Trophoblast cell (in vitro differentiated cells and primary cell): ENCODE data around the gene GRIPAP1. TPM values are rescaled to one million over a fixed set of nuclear protein-coding genes. Genes with fewer than 3 reads are reported as not detected.

Experiments used
- DNase-seq, 2 donors: peaks; one replicate each; pipeline ENCODE4 v3.0.0-alpha.2; 2016
- H2AFZ ChIP-seq: 2 replicates; pipeline ENCODE4 v1.6.1; 2013; ENCODE audit warnings: low read length, moderate library complexity, mild to moderate bottlenecking; ENCODE audit not compliant: insufficient read depth, poor library complexity
- H2AK5ac ChIP-seq: 2 replicates; pipeline ENCODE4 v1.6.1; 2013; ENCODE audit warnings: mild to moderate bottlenecking, low read length
- H2BK120ac ChIP-seq: 2 replicates; pipeline ENCODE4 v1.6.1; 2013; ENCODE audit warnings: low read length, mild to moderate bottlenecking, moderate library complexity; ENCODE audit not compliant: insufficient read depth, poor library complexity
- H2BK12ac ChIP-seq: 2 replicates; pipeline ENCODE4 v1.6.1; 2013; ENCODE audit warnings: mild to moderate bottlenecking, low read length, moderate library complexity
- H2BK5ac ChIP-seq: 2 replicates; pipeline ENCODE4 v1.6.1; 2013; ENCODE audit warnings: low read length, low read depth, moderate library complexity, mild to moderate bottlenecking; ENCODE audit not compliant: poor library complexity
- H3K14ac ChIP-seq: 2 replicates; pipeline ENCODE4 v1.6.1; 2013; ENCODE audit warnings: mild to moderate bottlenecking, low read length
- H3K18ac ChIP-seq: 2 replicates; pipeline ENCODE4 v1.6.1; 2013; ENCODE audit warnings: mild to moderate bottlenecking, low read length
- H3K23ac ChIP-seq: 2 replicates; pipeline ENCODE4 v1.6.1; 2013; ENCODE audit warnings: low read length
- H3K27ac ChIP-seq: 2 replicates; pipeline ENCODE4 v1.5.1; 2013; ENCODE audit warnings: low read depth, mild to moderate bottlenecking, inconsistent platforms, low read length, moderate library complexity
- H3K27me3 ChIP-seq: 2 replicates; pipeline ENCODE4 v1.6.1; 2013; ENCODE audit warnings: inconsistent platforms, mild to moderate bottlenecking, low read length, moderate library complexity; ENCODE audit not compliant: insufficient read depth
- H3K36me3 ChIP-seq, 2 experiments: 1 replicate in 1 of 2; 2 replicates in 1 of 2; pipeline ENCODE4 v1.6.1; 2013; ENCODE audit warnings: low read length in 2 of 2, mild to moderate bottlenecking in 2 of 2, moderate library complexity in 1 of 2; ENCODE audit not compliant: insufficient read depth in 2 of 2, control insufficient read depth in 1 of 2
- H3K4ac ChIP-seq: 2 replicates; pipeline ENCODE4 v1.6.1; 2013; ENCODE audit warnings: low read depth, mild to moderate bottlenecking, low read length, moderate library complexity
- H3K4me1 ChIP-seq, 2 experiments: 1 replicate in 1 of 2; 2 replicates in 1 of 2; pipeline ENCODE4 v1.6.1; 2013; ENCODE audit warnings: low read length in 2 of 2, mild to moderate bottlenecking in 2 of 2, moderate library complexity in 1 of 2; ENCODE audit not compliant: insufficient read depth in 2 of 2, control insufficient read depth in 1 of 2
- H3K4me2 ChIP-seq: 2 replicates; pipeline ENCODE4 v1.6.1; 2013; ENCODE audit warnings: inconsistent platforms, mild to moderate bottlenecking, low read length, moderate library complexity
- H3K4me3 ChIP-seq: 2 replicates; pipeline ENCODE4 v1.5.1; 2013; ENCODE audit warnings: mild to moderate bottlenecking, low read depth, low read length, inconsistent platforms
- H3K79me1 ChIP-seq: one replicate; pipeline ENCODE4 v1.6.1; 2013; ENCODE audit warnings: low read length
- H3K79me2 ChIP-seq: 2 replicates; pipeline ENCODE4 v1.6.1; 2013; ENCODE audit warnings: low read length, mild to moderate bottlenecking; ENCODE audit not compliant: control insufficient read depth, insufficient read depth, poor library complexity
- H3K9ac ChIP-seq: 2 replicates; pipeline ENCODE4 v1.6.1; 2013; ENCODE audit warnings: mild to moderate bottlenecking, low read length
- H3K9me3 ChIP-seq: 2 replicates; pipeline ENCODE4 v1.6.1; 2013; ENCODE audit warnings: low read depth, mild to moderate bottlenecking, control low read depth, inconsistent platforms, low read length; ENCODE audit not compliant: insufficient read depth
- H4K12ac ChIP-seq: 2 replicates; pipeline ENCODE4 v1.6.1; 2013; ENCODE audit warnings: low read depth, mild to moderate bottlenecking, low read length, moderate library complexity
- H4K8ac ChIP-seq: 2 replicates; pipeline ENCODE4 v1.6.1; 2013; ENCODE audit warnings: low read depth, mild to moderate bottlenecking, low read length, moderate library complexity
- H4K91ac ChIP-seq: one replicate; pipeline ENCODE4 v1.6.1; 2013; ENCODE audit warnings: low read depth, mild to moderate bottlenecking, low read length, moderate library complexity
- WGBS: extraction: QIAGEN DNeasy Blood & Tissue Kit; methylation state at CpG from one replicate; pipeline ENCODE4 v1.1.7; 2013; ENCODE audit warnings: missing lambda C conversion rate; ENCODE audit not compliant: insufficient read length, insufficient coverage; ENCODE audit errors: extremely low coverage; 5-methylcytosine and 5-hydroxymethylcytosine counted together
- polyA plus RNA-seq: library from polyadenylated mRNA; stranded (reverse); fragments of 200-250 nt; gene quantifications from 2 replicates; pipeline ENCODE4 v1.2.3, GENCODE V29; 2013

Gene GRIPAP1, protein sequence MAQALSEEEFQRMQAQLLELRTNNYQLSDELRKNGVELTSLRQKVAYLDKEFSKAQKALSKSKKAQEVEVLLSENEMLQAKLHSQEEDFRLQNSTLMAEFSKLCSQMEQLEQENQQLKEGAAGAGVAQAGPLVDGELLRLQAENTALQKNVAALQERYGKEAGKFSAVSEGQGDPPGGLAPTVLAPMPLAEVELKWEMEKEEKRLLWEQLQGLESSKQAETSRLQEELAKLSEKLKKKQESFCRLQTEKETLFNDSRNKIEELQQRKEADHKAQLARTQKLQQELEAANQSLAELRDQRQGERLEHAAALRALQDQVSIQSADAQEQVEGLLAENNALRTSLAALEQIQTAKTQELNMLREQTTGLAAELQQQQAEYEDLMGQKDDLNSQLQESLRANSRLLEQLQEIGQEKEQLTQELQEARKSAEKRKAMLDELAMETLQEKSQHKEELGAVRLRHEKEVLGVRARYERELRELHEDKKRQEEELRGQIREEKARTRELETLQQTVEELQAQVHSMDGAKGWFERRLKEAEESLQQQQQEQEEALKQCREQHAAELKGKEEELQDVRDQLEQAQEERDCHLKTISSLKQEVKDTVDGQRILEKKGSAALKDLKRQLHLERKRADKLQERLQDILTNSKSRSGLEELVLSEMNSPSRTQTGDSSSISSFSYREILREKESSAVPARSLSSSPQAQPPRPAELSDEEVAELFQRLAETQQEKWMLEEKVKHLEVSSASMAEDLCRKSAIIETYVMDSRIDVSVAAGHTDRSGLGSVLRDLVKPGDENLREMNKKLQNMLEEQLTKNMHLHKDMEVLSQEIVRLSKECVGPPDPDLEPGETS
- polyA plus RNA-seq = 13.3 and 14.0 TPM in 2 replicates

DNA sequence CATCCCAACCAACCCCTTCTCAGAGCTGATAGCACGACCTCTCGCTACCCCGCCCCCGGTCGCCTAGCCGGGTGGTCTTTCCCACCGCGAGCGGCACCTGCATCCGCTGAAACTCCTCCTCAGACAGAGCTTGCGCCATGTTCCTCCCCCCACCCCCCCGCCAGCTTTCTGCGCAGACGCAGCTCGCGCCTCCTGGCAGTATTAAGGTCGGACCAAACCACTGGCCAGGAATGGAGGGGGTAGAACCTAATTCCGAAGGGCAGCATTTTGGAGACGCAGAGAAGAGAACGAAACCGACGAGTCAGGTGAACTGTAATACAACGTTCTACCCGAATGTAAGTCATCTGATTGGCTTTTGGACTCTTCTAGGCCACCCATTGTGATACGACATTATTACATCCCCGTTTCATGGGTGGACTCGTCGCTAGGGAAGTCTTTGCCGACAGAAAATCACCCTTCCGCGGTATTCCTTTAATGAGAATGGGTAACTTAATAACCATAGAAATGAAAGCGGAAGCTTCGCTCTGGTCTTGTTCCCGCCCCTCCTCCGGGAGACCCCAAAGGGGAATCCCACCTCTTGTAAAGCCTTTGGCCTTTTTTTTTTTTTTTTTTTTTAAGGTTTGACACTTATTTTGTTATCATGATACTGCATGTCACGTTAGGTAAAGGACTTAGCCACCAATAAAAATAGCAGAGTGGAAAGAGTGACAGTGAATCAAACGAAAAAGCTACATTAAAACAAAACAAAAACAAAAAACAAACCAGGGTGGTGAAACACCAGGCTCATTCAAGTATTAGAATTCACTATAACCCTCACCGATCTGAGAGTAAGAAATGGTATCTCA lies at the start of gene GRIPAP1:
GRIPAP1 (minus strand) TSS at position 174 of the 845 bp plus-strand sequence; CDS start at position 139, 35 bp downstream.
- H3K79me2 ChIP-seq = peaks cover 2% of the 10 kb centered on the region
- H4K12ac ChIP-seq = peak within 1 kb of the TSS; percentile 59
- H3K27me3 ChIP-seq = no peaks in the 10 kb centered on the region
- peak within 1 kb of the TSS; percentile 66 for H3K18ac ChIP-seq
- H2BK5ac ChIP-seq = peak within 1 kb of the TSS; percentile 81
- H2AFZ ChIP-seq = peak within 1 kb of the TSS; percentile 75
- no peak within 1 kb of the TSS for H2AK5ac ChIP-seq
- peak within 1 kb of the TSS; percentile 40 for H3K14ac ChIP-seq
- peak within 1 kb of the TSS; percentile 83 for H2BK120ac ChIP-seq
- H3K9me3 ChIP-seq = no peaks in the 10 kb centered on the region
- H3K23ac ChIP-seq = no peak within 1 kb of the TSS
- no peak within 1 kb of the TSS for H3K27ac ChIP-seq
- peak within 1 kb of the TSS; percentile 62 for H3K4me2 ChIP-seq
- H3K4ac ChIP-seq = peak within 1 kb of the TSS; percentile 48
- H3K79me1 ChIP-seq = peaks cover 6% of the 10 kb centered on the region
- WGBS = no CpG with 5 or more reads among the region's 38 CpGs
- DNase-seq = peak; percentile 42 to 82
- peaks cover 8 to 10% of the 10 kb centered on the region in 2 experiments for H3K36me3 ChIP-seq
- H4K91ac ChIP-seq = peak within 1 kb of the TSS; percentile 73
- H4K8ac ChIP-seq = peak within 1 kb of the TSS; percentile 93
- H3K4me3 ChIP-seq = peak within 1 kb of the TSS; percentile 84
- peak within 1 kb of the TSS; percentile 74 for H3K9ac ChIP-seq
- H3K4me1 ChIP-seq = peaks cover 0 to 2% of the 10 kb centered on the region in 2 experiments
- no peak within 1 kb of the TSS for H2BK12ac ChIP-seq

DNA sequence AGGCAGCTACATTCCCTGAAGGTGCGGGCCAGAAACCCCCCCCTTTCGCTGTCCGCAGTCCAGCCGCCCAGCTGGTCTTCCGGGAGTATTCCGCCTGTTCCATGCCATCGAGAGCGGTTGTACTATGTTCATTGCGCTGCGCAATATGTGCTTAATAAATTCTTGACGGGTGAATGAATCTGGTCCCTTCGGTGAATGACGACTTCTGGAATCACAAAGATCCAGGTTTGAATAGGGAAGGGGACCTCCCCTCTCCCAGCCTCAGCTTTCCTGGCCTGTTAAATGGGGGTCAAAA lies 41.9 kb upstream of the GRIPAP1 start:
- no peaks in the 10 kb centered on the region for H3K9me3 ChIP-seq
- H3K9ac ChIP-seq = no peak overlapping the region
- peaks cover 7 to 12% of the 10 kb centered on the region in 2 experiments for H3K4me1 ChIP-seq
- no peak overlapping the region for H2BK120ac ChIP-seq
- H3K23ac ChIP-seq = no peak overlapping the region
- no peak overlapping the region for H3K27ac ChIP-seq
- H3K27me3 ChIP-seq = no peaks in the 10 kb centered on the region
- no peak for DNase-seq
- peaks cover 17% of the 10 kb centered on the region for H3K79me1 ChIP-seq
- H3K79me2 ChIP-seq = peaks cover 8% of the 10 kb centered on the region
- peak overlapping the region; percentile 8 for H2BK12ac ChIP-seq
- no peak overlapping the region for H3K18ac ChIP-seq
- H3K4me2 ChIP-seq = peak overlapping the region; percentile 64
- peak overlapping the region; percentile 65 for H4K12ac ChIP-seq
- H3K14ac ChIP-seq = no peak overlapping the region
- H3K4me3 ChIP-seq = no peak overlapping the region
- H2AK5ac ChIP-seq = no peak overlapping the region
- H4K8ac ChIP-seq = peak overlapping the region; percentile 78
- H3K36me3 ChIP-seq = peaks cover 5% of the 10 kb centered on the region in 2 experiments
- H2AFZ ChIP-seq = peak overlapping the region; percentile 49
- peak overlapping the region; percentile 58 for H4K91ac ChIP-seq
- no CpG with 5 or more reads among the region's 13 CpGs for WGBS
- no peak overlapping the region for H2BK5ac ChIP-seq
- no peak overlapping the region for H3K4ac ChIP-seq

DNA sequence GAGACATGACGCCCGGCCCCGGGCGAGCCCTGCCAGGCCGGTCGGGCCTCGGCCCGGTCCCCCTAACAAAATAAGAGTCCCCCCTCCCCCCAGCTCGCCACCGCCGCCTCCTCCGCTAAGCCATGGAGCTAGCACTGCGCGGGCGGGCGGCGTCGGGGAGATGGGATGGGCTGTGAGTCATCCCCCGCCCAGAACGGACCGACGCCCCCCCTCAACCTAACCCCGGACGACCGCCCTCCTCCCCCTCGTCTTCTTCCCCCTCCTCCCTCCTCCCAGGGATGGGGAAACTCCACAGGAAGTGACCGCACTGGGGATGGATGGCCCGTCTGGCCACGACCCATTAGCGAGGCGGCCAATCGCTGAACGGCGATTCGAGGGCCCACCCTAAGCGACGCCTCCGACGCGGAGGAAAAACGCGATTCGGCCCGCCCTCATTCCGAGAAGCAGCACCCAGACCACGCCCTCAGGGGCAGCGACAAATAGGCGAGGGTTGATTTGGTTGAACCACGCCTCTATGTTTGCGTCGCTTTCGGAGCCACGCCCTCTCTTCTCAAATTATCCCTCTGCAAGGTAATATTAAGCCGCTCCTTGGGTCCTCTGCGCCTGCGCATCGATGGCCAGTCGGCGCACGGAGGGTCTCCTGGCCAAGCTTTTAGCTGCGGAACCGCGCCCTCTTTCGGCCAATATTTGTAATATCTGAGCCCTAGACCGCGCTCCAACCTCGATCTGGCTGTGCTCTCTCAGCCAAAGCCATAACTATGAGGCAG lies 41.3 kb upstream of the GRIPAP1 start, which contains the start of gene TFE3:
TFE3 (minus strand) TSS at position 138 of the 767 bp plus-strand sequence; CDS start at position 7, 131 bp downstream.
- Histone ChIP-seq H3K36me3 (peaks cover 7 to 10% of the 10 kb centered on the region in 2 experiments), H4K91ac (peak within 1 kb of the TSS; percentile 99), H3K18ac (peak within 1 kb of the TSS; percentile 93), H3K4me2 (peak within 1 kb of the TSS; percentile 64), H2BK12ac (peak within 1 kb of the TSS; percentile 31), H3K27me3 (no peaks in the 10 kb centered on the region), H4K12ac (peak within 1 kb of the TSS; percentile 85), H3K4me1 (peaks cover 7 to 13% of the 10 kb centered on the region in 2 experiments), H3K79me1 (peaks cover 17% of the 10 kb centered on the region), H3K9me3 (no peaks in the 10 kb centered on the region), H2AK5ac (peak within 1 kb of the TSS; percentile 66), H3K14ac (peak within 1 kb of the TSS; percentile 89), H2BK5ac (peak within 1 kb of the TSS; percentile 88), H2BK120ac (peak within 1 kb of the TSS; percentile 93), H3K27ac (peak within 1 kb of the TSS; percentile 94), H2AFZ (peak within 1 kb of the TSS; percentile 49), H3K4me3 (peak within 1 kb of the TSS; percentile 94), H3K79me2 (peaks cover 8% of the 10 kb centered on the region), H4K8ac (peak within 1 kb of the TSS; percentile 80), H3K4ac (peak within 1 kb of the TSS; percentile 98), H3K9ac (peak within 1 kb of the TSS; percentile 94), H3K23ac (no peak within 1 kb of the TSS)
- no CpG with 5 or more reads among the region's 67 CpGs for WGBS
- peak; percentile 98 for DNase-seq
